ENCODE measurements around the gene DAPK1.

GRCh38 chr9:87614397-87614796, 116.7 kb downstream of the DAPK1 start:
- no peak for TF ChIP-seq EZH2 (IDR thresholded peaks at IDR 0.05; ENCODE audit: borderline replicate concordance)
- TF ChIP-seq, protein P1, sequence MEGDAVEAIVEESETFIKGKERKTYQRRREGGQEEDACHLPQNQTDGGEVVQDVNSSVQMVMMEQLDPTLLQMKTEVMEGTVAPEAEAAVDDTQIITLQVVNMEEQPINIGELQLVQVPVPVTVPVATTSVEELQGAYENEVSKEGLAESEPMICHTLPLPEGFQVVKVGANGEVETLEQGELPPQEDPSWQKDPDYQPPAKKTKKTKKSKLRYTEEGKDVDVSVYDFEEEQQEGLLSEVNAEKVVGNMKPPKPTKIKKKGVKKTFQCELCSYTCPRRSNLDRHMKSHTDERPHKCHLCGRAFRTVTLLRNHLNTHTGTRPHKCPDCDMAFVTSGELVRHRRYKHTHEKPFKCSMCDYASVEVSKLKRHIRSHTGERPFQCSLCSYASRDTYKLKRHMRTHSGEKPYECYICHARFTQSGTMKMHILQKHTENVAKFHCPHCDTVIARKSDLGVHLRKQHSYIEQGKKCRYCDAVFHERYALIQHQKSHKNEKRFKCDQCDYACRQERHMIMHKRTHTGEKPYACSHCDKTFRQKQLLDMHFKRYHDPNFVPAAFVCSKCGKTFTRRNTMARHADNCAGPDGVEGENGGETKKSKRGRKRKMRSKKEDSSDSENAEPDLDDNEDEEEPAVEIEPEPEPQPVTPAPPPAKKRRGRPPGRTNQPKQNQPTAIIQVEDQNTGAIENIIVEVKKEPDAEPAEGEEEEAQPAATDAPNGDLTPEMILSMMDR (IDR thresholded peaks at IDR 0.05; ENCODE audit: poor library complexity): no peak
